Chondrocyte (in vitro differentiated cells): ENCODE results near the gene SLTM. TPM values are rescaled to one million over a fixed set of nuclear protein-coding genes. Genes with fewer than 3 reads are reported as not detected.
A peak's percentile ranks its signal among the peaks of the same experiment; 100 is the strongest.
"Not testable (repeated sequence)": the region's sequence is repeated elsewhere in the genome, so short reads cannot be mapped to it uniquely, and the experiment has no call there.

Experiments used
- DNase-seq: peaks from one replicate; pipeline ENCODE4 v3.0.0; 2021; ENCODE audit warnings: mixed read lengths, low spot score
- H3K27ac Mint-ChIP-seq: one replicate; pipeline ENCODE4 v1.8.0; 2021; ENCODE audit warnings: mild to moderate bottlenecking, moderate library complexity, mixed read lengths; ENCODE audit not compliant: unreplicated experiment
- H3K27me3 Mint-ChIP-seq: 2 replicates; pipeline ENCODE4 v1.8.0; 2021; ENCODE audit warnings: low read depth, mixed read lengths
- H3K36me3 Mint-ChIP-seq: 2 replicates; pipeline ENCODE4 v1.8.0; 2021; ENCODE audit warnings: low read depth, mixed read lengths
- H3K4me1 Mint-ChIP-seq: 2 replicates; pipeline ENCODE4 v1.8.0; 2021; ENCODE audit warnings: low read depth, mild to moderate bottlenecking, mixed read lengths
- H3K4me3 Mint-ChIP-seq: one replicate; pipeline ENCODE4 v1.8.0; 2021; ENCODE audit warnings: mild to moderate bottlenecking, moderate library complexity, mixed read lengths; ENCODE audit not compliant: unreplicated experiment
- H3K9me3 Mint-ChIP-seq: 2 replicates; pipeline ENCODE4 v1.8.0; 2021; ENCODE audit warnings: low read depth, mixed read lengths
- total RNA-seq: library from RNA; stranded (reverse); gene quantifications from 3 replicates; pipeline ENCODE4 v1.2.1, GENCODE V29; 2021
- TF ChIP-seq, protein P1 (sequence below): fragments of 200-600 bp; sonication (generic); IDR thresholded peaks from 2 replicates; pipeline ENCODE4 v1.5.0; 2021; ENCODE audit warnings: antibody characterized with exemption, mild to moderate bottlenecking, moderate library complexity

Gene SLTM
- total RNA-seq, 1 donor from 2014 or later, result 71.7 TPM

DNA sequence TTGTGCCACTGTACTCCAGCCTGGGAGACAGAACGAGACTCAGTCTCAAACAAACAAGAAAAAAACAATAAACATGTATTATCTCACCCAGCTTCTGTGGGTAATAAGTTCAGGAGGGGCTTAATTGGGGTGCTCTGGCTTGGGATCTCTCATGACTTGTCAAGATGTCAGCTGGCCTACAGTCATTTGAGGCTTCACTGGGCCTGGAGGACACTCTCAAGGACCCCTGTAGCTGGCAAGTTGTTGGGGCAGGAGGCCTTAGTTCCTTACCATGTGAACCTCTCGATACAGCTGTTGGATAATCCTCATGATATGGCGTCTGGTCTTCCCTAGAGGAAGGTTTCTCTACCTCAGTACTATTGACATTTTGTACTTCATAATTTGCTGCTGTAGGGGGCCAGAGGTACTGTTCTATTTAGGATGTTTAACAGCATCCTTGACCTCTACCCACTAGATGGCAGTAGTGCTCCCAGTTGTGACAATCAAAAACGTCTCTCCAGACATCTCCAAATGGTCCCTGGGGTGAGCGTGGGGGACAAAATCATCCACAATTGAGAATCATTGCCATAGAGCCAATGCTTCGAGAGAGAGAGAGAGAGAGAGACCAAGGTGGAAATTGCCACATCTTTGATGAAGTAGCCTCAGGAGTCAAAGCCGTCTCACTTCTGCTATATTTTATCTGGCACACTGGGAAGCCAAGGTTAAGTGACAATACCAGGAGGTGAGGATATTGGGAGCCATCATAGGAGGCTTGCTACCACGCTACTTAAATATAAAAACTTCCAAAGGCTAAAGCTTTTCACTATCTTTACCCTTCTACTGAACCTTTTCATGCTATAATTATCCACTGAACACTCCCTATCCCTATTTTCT lies 23.9 kb upstream of the SLTM start:
- H3K4me3 Mint-ChIP-seq, result no peak overlapping the region
- H3K27me3 Mint-ChIP-seq, result no peaks in the 10 kb centered on the region
- DNase-seq, result no peak
- H3K9me3 Mint-ChIP-seq, result no peaks in the 10 kb centered on the region
- TF ChIP-seq, protein P1, sequence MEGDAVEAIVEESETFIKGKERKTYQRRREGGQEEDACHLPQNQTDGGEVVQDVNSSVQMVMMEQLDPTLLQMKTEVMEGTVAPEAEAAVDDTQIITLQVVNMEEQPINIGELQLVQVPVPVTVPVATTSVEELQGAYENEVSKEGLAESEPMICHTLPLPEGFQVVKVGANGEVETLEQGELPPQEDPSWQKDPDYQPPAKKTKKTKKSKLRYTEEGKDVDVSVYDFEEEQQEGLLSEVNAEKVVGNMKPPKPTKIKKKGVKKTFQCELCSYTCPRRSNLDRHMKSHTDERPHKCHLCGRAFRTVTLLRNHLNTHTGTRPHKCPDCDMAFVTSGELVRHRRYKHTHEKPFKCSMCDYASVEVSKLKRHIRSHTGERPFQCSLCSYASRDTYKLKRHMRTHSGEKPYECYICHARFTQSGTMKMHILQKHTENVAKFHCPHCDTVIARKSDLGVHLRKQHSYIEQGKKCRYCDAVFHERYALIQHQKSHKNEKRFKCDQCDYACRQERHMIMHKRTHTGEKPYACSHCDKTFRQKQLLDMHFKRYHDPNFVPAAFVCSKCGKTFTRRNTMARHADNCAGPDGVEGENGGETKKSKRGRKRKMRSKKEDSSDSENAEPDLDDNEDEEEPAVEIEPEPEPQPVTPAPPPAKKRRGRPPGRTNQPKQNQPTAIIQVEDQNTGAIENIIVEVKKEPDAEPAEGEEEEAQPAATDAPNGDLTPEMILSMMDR, result peak; percentile 92
- H3K36me3 Mint-ChIP-seq, result no peaks in the 10 kb centered on the region
- H3K4me1 Mint-ChIP-seq, result peaks cover 3% of the 10 kb centered on the region
- no peak overlapping the region for H3K27ac Mint-ChIP-seq

DNA sequence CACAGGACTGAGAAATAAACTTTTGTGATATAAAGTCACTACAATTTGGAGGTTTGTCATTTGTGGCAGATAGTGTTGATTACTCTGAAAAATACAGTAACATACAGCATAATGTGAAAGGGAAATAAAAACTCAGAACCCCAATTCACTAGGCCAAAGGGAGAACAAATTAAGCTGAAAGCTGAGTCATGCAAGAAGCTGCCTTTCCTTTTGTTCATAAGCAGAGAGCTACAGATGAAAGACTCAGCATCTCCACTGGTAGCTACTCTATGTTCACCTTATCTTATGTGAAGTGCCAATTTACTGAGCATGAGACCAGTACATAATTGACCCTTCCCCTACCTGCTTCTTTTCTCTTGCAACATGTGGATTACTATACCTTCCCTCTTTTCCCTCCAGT lies 19.3 kb upstream of the SLTM start:
- no peaks in the 10 kb centered on the region for H3K36me3 Mint-ChIP-seq
- H3K4me1 Mint-ChIP-seq, result peaks cover 9% of the 10 kb centered on the region
- DNase-seq, result no peak
- no peaks in the 10 kb centered on the region for H3K27me3 Mint-ChIP-seq
- no peak overlapping the region for H3K4me3 Mint-ChIP-seq
- no peaks in the 10 kb centered on the region for H3K9me3 Mint-ChIP-seq
- TF ChIP-seq, protein P1, result no peak
- H3K27ac Mint-ChIP-seq, result no peak overlapping the region

DNA sequence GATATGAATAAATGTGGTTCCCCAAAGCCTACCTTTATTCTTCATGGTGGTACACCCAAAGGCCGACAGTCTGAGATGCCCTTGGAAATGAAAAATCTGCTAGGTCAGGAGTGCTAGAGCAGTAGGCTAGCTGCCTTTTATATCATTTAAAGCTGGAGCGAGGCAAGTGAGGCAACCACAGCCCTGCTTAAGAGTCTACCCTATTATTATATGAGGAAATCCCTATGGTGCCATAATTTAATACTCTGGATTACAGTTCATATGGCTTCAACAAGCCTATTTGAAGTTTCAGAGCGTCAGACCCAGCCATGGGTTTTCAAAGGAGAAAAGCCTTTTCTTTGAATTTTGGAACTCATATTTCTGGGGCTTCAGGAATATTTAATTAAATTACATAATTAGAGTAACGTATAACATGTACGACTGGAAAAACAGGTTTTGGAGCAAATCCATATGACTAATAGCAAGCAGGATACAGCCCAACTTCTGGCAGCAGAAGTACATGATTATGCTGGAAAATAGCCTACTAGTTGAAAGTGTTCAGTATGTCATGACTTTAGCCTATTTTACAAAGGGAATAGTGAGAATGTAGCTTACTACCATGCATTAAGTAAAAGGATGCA lies 18.0 kb upstream of the SLTM start:
- TF ChIP-seq, protein P1, result no peak
- H3K27ac Mint-ChIP-seq, result no peak overlapping the region
- no peak overlapping the region for H3K4me3 Mint-ChIP-seq
- H3K4me1 Mint-ChIP-seq, result peaks cover 9% of the 10 kb centered on the region
- no peaks in the 10 kb centered on the region for H3K36me3 Mint-ChIP-seq
- H3K27me3 Mint-ChIP-seq, result no peaks in the 10 kb centered on the region
- DNase-seq, result no peak
- H3K9me3 Mint-ChIP-seq, result no peaks in the 10 kb centered on the region

DNA sequence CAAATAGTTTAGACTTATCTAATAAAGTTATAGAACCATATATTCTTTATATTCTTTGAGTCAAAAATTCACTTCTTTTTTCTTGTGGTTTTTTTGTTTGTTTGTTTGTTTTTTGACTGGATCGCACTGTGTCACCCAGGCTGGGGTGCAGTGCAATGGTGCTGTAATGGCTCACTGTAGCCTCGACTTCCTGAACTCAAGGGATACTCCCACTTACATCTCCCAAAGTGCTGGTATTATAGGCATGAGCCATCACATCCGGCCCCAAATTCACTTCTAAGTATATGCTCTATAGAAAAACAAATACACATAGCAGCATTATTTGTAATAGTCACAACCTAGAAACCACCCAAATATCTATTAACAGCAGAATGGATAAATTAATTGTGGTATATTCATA lies 13.7 kb upstream of the SLTM start:
- DNase-seq, result no peak
- H3K36me3 Mint-ChIP-seq, result no peaks in the 10 kb centered on the region
- no peaks in the 10 kb centered on the region for H3K9me3 Mint-ChIP-seq
- TF ChIP-seq, protein P1, result no peak
- H3K27me3 Mint-ChIP-seq, result no peaks in the 10 kb centered on the region
- no peak overlapping the region for H3K27ac Mint-ChIP-seq
- H3K4me1 Mint-ChIP-seq, result peaks cover 6% of the 10 kb centered on the region
- H3K4me3 Mint-ChIP-seq, result no peak overlapping the region

DNA sequence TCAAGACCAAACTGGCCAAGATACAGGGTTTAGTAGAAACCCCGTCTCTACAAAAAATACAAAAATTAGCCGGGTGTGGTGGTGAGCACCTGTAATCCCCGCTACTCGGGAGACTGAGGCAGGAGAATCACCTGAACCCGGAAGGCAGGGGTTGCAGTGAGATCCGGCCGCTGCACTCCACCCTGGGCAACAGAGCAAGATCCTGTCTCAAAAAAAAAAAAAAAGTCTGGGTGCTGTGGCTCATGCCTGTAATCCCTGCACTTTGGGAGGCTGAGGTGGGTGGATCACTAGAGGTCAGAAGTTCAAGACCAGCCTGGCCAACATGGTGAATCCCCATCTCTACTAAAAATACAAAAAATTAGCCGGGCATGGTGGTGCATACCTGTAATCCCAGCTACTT lies 1.5 kb upstream of the SLTM start:
- Mint-ChIP-seq H3K4me1 (peaks cover 23% of the 10 kb centered on the region), H3K27ac (peak overlapping the region; percentile 28)
- H3K36me3 Mint-ChIP-seq, H3K9me3 Mint-ChIP-seq, H3K27me3 Mint-ChIP-seq, H3K4me3 Mint-ChIP-seq, DNase-seq: not testable (repeated sequence)
